ENCODE results near the gene ACTN1. TPM values are rescaled to one million over a fixed set of nuclear protein-coding genes. Genes with fewer than 3 reads are reported as not detected.
"Not testable (repeated sequence)": the region's sequence is repeated elsewhere in the genome, so short reads cannot be mapped to it uniquely, and the experiment has no call there.

The ACTN1 gene
- total RNA-seq, 3 donors from 2014 or later, result 75.0 to 295 (median 290) TPM

DNA sequence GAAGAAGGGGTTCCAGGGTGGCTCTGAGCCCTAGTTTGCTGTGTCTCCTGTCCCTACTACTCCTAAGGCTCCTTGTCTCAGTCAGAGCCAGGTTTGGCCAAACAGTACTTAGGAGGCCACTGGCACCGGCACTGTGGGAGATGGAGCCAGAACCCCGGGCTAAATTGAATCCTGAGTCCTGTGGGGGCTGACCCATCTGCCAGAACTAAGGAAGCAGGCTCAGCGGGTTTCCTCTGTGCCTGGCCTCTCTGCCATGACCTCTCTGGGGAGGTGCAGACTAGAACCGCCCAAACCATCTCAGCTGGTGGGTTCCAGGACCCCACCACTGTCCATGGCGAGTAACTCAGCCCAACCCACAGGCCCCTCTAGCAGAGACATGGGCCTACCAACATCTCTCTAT, 5.5 kb downstream of the ACTN1 start:
- no peaks in the 10 kb centered on the region for H3K9me3 ChIP-seq
- peak overlapping the region in 1 of 3 donors; percentile 45 for H3K4me3 ChIP-seq
- peak overlapping the region; percentile 98 to 99 for H3K27ac ChIP-seq
- peaks cover 12 to 69% of the 10 kb centered on the region in 2 donors for H3K4me1 ChIP-seq
- H3K36me3 ChIP-seq, result no peaks in the 10 kb centered on the region
- TF ChIP-seq, protein P1, sequence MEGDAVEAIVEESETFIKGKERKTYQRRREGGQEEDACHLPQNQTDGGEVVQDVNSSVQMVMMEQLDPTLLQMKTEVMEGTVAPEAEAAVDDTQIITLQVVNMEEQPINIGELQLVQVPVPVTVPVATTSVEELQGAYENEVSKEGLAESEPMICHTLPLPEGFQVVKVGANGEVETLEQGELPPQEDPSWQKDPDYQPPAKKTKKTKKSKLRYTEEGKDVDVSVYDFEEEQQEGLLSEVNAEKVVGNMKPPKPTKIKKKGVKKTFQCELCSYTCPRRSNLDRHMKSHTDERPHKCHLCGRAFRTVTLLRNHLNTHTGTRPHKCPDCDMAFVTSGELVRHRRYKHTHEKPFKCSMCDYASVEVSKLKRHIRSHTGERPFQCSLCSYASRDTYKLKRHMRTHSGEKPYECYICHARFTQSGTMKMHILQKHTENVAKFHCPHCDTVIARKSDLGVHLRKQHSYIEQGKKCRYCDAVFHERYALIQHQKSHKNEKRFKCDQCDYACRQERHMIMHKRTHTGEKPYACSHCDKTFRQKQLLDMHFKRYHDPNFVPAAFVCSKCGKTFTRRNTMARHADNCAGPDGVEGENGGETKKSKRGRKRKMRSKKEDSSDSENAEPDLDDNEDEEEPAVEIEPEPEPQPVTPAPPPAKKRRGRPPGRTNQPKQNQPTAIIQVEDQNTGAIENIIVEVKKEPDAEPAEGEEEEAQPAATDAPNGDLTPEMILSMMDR (IDR thresholded peaks at IDR 0.05), result no peak
- TF ChIP-seq POLR2A (IDR thresholded peaks at IDR 0.05) (no peak), POLR2AphosphoS5 (IDR thresholded peaks at IDR 0.05) (no peak)
- H3K27me3 ChIP-seq, result no peaks in the 10 kb centered on the region
- intact Hi-C loops (cut with DNase I; ENCODE audit: low total_unique reads), result loop anchor here (10.0 kb wide), 1 partner anchor 829 kb away; no protein-coding TSS in a partner anchor
- no peak for DNase-seq (ENCODE audit: low spot score in 2 of 2)

DNA sequence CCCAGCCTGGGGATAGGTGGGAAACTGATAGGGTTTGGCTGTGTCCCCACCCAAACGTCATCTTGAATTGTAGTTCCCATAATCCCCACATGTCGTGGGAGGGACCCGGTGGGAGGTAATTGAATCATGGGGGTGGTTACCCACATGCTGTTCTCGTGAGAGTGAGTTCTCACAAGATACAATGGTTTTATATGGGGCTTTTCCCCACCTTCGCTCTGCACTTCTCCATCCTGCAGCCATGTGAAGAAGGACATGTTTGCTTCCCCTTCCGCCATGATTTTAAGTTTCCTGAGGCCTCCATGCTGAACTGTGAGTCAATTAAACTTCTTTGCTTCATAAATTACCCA, 5.9 kb downstream of the ACTN1 start:
- H3K9me3 ChIP-seq; H3K27me3 ChIP-seq; H3K36me3 ChIP-seq; DNase-seq (ENCODE audit: low spot score in 2 of 2): not testable (repeated sequence)
- intact Hi-C loops (cut with DNase I; ENCODE audit: low total_unique reads), result loop anchor here (10.0 kb wide), 1 partner anchor 828 kb away; no protein-coding TSS in a partner anchor
- Histone ChIP-seq H3K4me3 (peak overlapping the region in 1 of 3 donors; percentile 45), H3K4me1 (peaks cover 16 to 74% of the 10 kb centered on the region in 2 donors), H3K27ac (peak overlapping the region; percentile 98 to 99)

DNA sequence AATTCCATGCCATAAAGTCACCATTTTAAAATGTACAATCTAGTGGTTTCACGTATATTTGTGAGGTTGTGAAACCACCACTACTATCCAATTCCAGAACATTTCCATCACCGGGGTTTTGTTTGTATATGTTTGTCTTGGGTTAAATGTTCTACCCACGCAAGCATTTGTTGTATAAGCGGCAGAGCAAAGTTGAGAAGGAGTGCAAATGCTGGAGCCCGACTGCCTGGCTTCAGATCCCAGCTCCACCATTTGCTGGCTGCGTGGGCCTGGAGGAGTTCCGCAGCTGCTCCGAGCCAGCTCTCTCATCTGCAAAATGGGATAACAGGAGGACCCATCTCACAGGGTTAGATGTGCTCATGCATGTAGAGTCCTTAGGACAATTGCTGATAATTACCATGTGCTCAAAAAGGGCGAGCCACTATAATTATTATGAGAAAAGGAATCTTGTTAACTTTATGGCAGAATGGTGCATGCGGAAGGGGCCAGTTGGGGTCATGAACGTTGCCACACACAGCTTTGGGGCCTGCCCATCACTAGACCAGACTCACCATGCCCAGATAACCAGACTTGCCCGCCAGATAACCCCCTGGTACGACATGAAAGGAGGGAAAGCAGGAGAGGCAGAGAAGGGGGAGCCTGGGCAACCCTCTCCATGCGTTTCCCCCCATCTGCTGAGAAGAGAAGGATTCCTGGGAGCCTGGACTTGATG, 6.4 kb downstream of the ACTN1 start:
- DNase-seq (ENCODE audit: low spot score in 2 of 2), result no peak
- no peaks in the 10 kb centered on the region for H3K36me3 ChIP-seq
- peak overlapping the region in 1 of 3 donors; percentile 45 for H3K4me3 ChIP-seq
- H3K9me3 ChIP-seq, result no peaks in the 10 kb centered on the region
- intact Hi-C loops (cut with DNase I; ENCODE audit: low total_unique reads), result loop anchor here (10.0 kb wide), 1 partner anchor 828 kb away; no protein-coding TSS in a partner anchor
- TF ChIP-seq POLR2AphosphoS5 (IDR thresholded peaks at IDR 0.05), result no peak
- no peak for TF ChIP-seq POLR2A (IDR thresholded peaks at IDR 0.05)
- TF ChIP-seq, protein P1 (IDR thresholded peaks at IDR 0.05), result no peak
- H3K4me1 ChIP-seq, result peaks cover 16 to 78% of the 10 kb centered on the region in 2 donors
- H3K27ac ChIP-seq, result peak overlapping the region; percentile 40 to 99
- H3K27me3 ChIP-seq, result no peaks in the 10 kb centered on the region

DNA sequence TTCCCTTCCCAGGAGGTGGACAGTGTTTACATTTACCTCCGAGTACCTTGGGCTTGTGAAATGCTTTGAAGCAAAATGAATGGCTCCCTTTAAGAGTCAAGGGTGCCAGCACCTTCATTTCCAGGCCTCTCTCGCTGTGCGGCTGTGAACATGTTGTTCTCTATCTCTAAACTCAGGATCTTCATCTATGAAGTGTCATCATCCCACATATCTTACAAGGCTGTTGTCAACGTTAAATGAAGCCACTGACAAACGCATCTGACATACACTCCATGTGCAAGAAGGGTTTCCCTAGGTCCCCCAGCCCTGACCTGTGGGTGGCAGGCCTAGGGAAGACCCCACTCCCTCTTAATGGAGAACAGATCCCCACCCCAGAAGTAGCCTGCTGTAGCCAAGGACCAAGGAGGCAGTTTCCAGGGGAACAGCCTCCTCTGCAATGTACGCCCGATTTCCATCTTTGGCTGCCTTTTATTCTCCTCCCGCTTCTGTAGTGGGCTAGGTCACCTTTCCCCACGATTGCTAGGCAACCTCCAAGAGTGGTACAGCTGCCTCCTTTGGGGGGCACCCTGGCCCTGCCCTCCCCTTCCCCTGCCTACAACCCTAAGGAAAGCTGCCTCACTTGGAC, 7.6 kb downstream of the ACTN1 start:
- intact Hi-C loops (cut with DNase I; ENCODE audit: low total_unique reads), result loop anchor here (10.0 kb wide), 1 partner anchor 827 kb away; no protein-coding TSS in a partner anchor
- Histone ChIP-seq H3K27me3 (no peaks in the 10 kb centered on the region), H3K27ac (peak overlapping the region; percentile 83 to 99), H3K36me3 (no peaks in the 10 kb centered on the region), H3K4me3 (peak overlapping the region in 1 of 3 donors; percentile 23), H3K9me3 (no peaks in the 10 kb centered on the region), H3K4me1 (peaks cover 16 to 84% of the 10 kb centered on the region in 2 donors)
- no peak for DNase-seq (ENCODE audit: low spot score in 2 of 2)
- TF ChIP-seq, protein P1 (IDR thresholded peaks at IDR 0.05), result no peak
- peak in 1 of 3 donors; percentile 6 for TF ChIP-seq POLR2AphosphoS5 (IDR thresholded peaks at IDR 0.05)

DNA sequence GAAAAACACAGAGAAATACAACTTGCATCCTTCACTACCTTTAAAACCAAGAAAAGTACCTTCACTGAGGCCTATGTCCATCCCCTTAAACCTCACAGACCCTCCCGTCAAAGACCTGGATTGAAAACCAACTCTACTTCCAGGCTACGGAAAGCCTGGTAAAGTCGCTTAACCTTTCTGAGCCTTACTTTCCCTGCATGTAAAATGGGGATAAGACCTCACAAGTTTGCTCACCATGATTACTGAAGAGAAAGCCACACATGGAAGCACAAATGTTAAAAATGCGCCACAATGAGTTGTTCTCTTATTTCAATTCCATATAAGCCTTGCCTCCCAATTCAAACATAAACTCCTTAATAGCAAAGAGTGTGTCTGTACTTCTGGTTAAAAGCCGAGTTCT, 8.4 kb downstream of the ACTN1 start:
- no peak for DNase-seq (ENCODE audit: low spot score in 2 of 2)
- no peaks in the 10 kb centered on the region for H3K36me3 ChIP-seq
- no peaks in the 10 kb centered on the region for H3K27me3 ChIP-seq
- peaks cover 16 to 84% of the 10 kb centered on the region in 2 donors for H3K4me1 ChIP-seq
- no peaks in the 10 kb centered on the region for H3K9me3 ChIP-seq
- H3K27ac ChIP-seq, result peak overlapping the region; percentile 83 to 99
- peak in 1 of 3 donors; percentile 6 for TF ChIP-seq POLR2AphosphoS5 (IDR thresholded peaks at IDR 0.05)
- TF ChIP-seq, protein P1 (IDR thresholded peaks at IDR 0.05), result no peak
- no peak for TF ChIP-seq POLR2A (IDR thresholded peaks at IDR 0.05)
- no peak overlapping the region for H3K4me3 ChIP-seq
- intact Hi-C loops (cut with DNase I; ENCODE audit: low total_unique reads), result loop anchor here (10.0 kb wide), 1 partner anchor 826 kb away; no protein-coding TSS in a partner anchor

Data from breast epithelium (tissue), 4 donors.